HEK293 (cell line): ENCODE measurements around the gene MYL9.

Source experiments
- CTCF ChIA-PET: fragments of 350-600 bp; formaldehyde crosslinking; extraction: SDS; loops from one replicate; lab custom pipeline; 2021; ENCODE audit warnings: antibody characterized with exemption; lab: Yijun Ruan, JAX
- POLR2A ChIA-PET: fragments of 300-600 bp; formaldehyde crosslinking; extraction: SDS; loops from one replicate; lab custom pipeline; 2020; ENCODE audit warnings: antibody characterized with exemption, inconsistent platforms; lab: Yijun Ruan, JAX
- H3K27ac ChIP-seq: fragments of 200-500 bp; sonication (Bioruptor generic); 2 replicates; pipeline ENCODE4 v1.5.1; 2014; ENCODE audit warnings: low read depth, low read length, control low read depth, inconsistent platforms; ENCODE audit errors: extremely low read depth
- H3K36me3 ChIP-seq, 2 experiments: fragments of 200-500 bp in 1 of 2; sonication (Bioruptor generic) in 1 of 2; 1 replicate in 1 of 2; 2 replicates in 1 of 2; pipeline ENCODE4 v1.5.1; 2014 to 2017; ENCODE audit warnings: inconsistent platforms in 2 of 2, low read length in 2 of 2; ENCODE audit not compliant: control insufficient read depth in 2 of 2, insufficient read depth in 1 of 2
- H3K4me1 ChIP-seq: fragments of 200-500 bp; sonication (Bioruptor generic); 2 replicates; pipeline ENCODE4 v1.5.1; 2014; ENCODE audit warnings: mild to moderate bottlenecking, low read length, inconsistent platforms; ENCODE audit not compliant: control insufficient read depth, insufficient read depth
- H3K4me3 ChIP-seq: 2 replicates; pipeline ENCODE4 v1.5.1; 2011; ENCODE audit warnings: low read depth, mild to moderate bottlenecking, control low read depth, low read length, moderate library complexity
- H3K9me3 ChIP-seq: fragments of 200-500 bp; sonication (Bioruptor generic); 2 replicates; pipeline ENCODE4 v1.5.1; 2014; ENCODE audit warnings: low read depth, low read length, inconsistent platforms; ENCODE audit not compliant: control insufficient read depth, insufficient read depth
- CTCF ChIP-seq: fragments of 450-650 bp; formaldehyde crosslinking; IDR thresholded peaks from 2 replicates; pipeline ENCODE4 v1.5.1; 2016; ENCODE audit warnings: missing biosample characterization, missing genetic modification characterization
- KLF1 ChIP-seq: fragments of 450-650 bp; formaldehyde crosslinking; IDR thresholded peaks from 2 replicates; pipeline ENCODE4 v1.5.1; 2016; ENCODE audit warnings: missing biosample characterization, missing genetic modification characterization
- SCRT1 ChIP-seq: fragments of 450-650 bp; formaldehyde crosslinking; IDR thresholded peaks from 2 replicates; pipeline ENCODE4 v1.5.1; 2016; ENCODE audit warnings: missing biosample characterization, missing genetic modification characterization, borderline replicate concordance
- SCRT2 ChIP-seq: fragments of 450-650 bp; formaldehyde crosslinking; IDR thresholded peaks from 2 replicates; pipeline ENCODE4 v1.5.1; 2016; ENCODE audit warnings: missing biosample characterization, missing genetic modification characterization
- ZBTB11 ChIP-seq: fragments of 450-650 bp; formaldehyde crosslinking; conservative IDR thresholded peaks from 2 replicates; pipeline ENCODE4 v1.5.1; 2016; ENCODE audit warnings: low read depth, missing biosample characterization, missing genetic modification characterization
- ZBTB48 ChIP-seq: fragments of 450-650 bp; formaldehyde crosslinking; IDR thresholded peaks from 2 replicates; pipeline ENCODE4 v1.5.1; 2016; ENCODE audit warnings: missing biosample characterization, missing genetic modification characterization
- ZBTB6 ChIP-seq: fragments of 450-650 bp; formaldehyde crosslinking; IDR thresholded peaks from 2 replicates; pipeline ENCODE4 v1.5.1; 2017; ENCODE audit warnings: missing biosample characterization, missing genetic modification characterization
- ZNF26 ChIP-seq: fragments of 450-650 bp; formaldehyde crosslinking; IDR thresholded peaks from 2 replicates; pipeline ENCODE4 v1.5.1; 2016; ENCODE audit warnings: missing biosample characterization, missing genetic modification characterization
- ZNF394 ChIP-seq: fragments of 450-650 bp; formaldehyde crosslinking; IDR thresholded peaks from 2 replicates; pipeline ENCODE4 v1.5.1; 2016; ENCODE audit warnings: missing biosample characterization, missing genetic modification characterization, mild to moderate bottlenecking, moderate library complexity, borderline replicate concordance
- ZNF398 ChIP-seq: fragments of 450-650 bp; formaldehyde crosslinking; IDR thresholded peaks from 2 replicates; pipeline ENCODE4 v1.5.1; 2017; ENCODE audit warnings: missing biosample characterization, missing genetic modification characterization
- ZNF624 ChIP-seq: fragments of 450-650 bp; formaldehyde crosslinking; IDR thresholded peaks from 2 replicates; pipeline ENCODE4 v1.5.1; 2017; ENCODE audit warnings: missing biosample characterization, missing genetic modification characterization
- ZNF654 ChIP-seq: fragments of 450-650 bp; formaldehyde crosslinking; IDR thresholded peaks from 2 replicates; pipeline ENCODE4 v1.5.1; 2016; ENCODE audit warnings: low read depth, missing biosample characterization, missing genetic modification characterization
- ZNF792 ChIP-seq: fragments of 450-650 bp; formaldehyde crosslinking; IDR thresholded peaks from 2 replicates; pipeline ENCODE4 v1.5.1; 2016; ENCODE audit warnings: missing biosample characterization, missing genetic modification characterization
- ZXDB ChIP-seq: fragments of 450-650 bp; formaldehyde crosslinking; IDR thresholded peaks from 2 replicates; pipeline ENCODE4 v1.5.1; 2016; ENCODE audit warnings: missing biosample characterization, missing genetic modification characterization

MYL9 gene

GRCh38 chr20:36541227-36541767 is at the start of gene MYL9:
Gene MYL9, plus strand, starts transcription at chr20:36541519. Its CDS starts 3,366 bp downstream, at chr20:36544885.
- Histone ChIP-seq H3K9me3 (no peaks in the 10 kb centered on the region), H3K4me3 (no peak within 1 kb of the TSS), H3K4me1 (no peaks in the 10 kb centered on the region; the same call in 1 of the 2 replicates), H3K36me3 (no peaks in the 10 kb centered on the region), H3K27ac (no peak within 1 kb of the TSS)
- CTCF ChIA-PET, result interaction anchor here (0.6 to 1.0 kb wide), 2 partner anchors 20 to 64 kb away, joined by 3 to 4 read pairs; no protein-coding TSS in a partner anchor
- no peak for TF ChIP-seq ZNF26 (tag by site-specific recombination)
- no peak for TF ChIP-seq KLF1 (tag by site-specific recombination)
- TF ChIP-seq ZNF624 (tag by site-specific recombination), result no peak
- TF ChIP-seq ZNF792 (tag by site-specific recombination), result no peak
- TF ChIP-seq ZXDB (tag by site-specific recombination), result no peak
- TF ChIP-seq ZBTB11 (tag by site-specific recombination), result no peak
- TF ChIP-seq ZBTB6 (tag by site-specific recombination), result no peak
- no peak for TF ChIP-seq ZNF394
- POLR2A ChIA-PET, result interaction anchor here (0.6 kb wide), 1 partner anchor 43 kb away, joined by 3 read pairs; no protein-coding TSS in a partner anchor

- H3K4me1 ChIP-seq, result no peaks in the 10 kb centered on the region
- no peak for TF ChIP-seq ZBTB48 (tag by site-specific recombination)
- TF ChIP-seq, all 188 proteins: peak for 0
- CTCF ChIA-PET, result interaction anchor here (0.8 to 1.8 kb wide), 6 partner anchors 10 to 391 kb away, joined by 3 to 6 read pairs (median 3); no protein-coding TSS in a partner anchor
- Histone ChIP-seq H3K27ac (no peak overlapping the region), H3K4me3 (no peak overlapping the region), H3K36me3 (peaks cover 0 to 10% of the 10 kb centered on the region in 2 experiments; a peak in 1 of 3 replicates), H3K9me3 (no peaks in the 10 kb centered on the region)
- POLR2A ChIA-PET, result interaction anchor here (0.6 to 1.7 kb wide), 2 partner anchors 26 to 353 kb away, joined by 3 to 8 read pairs; no protein-coding TSS in a partner anchor
Measured at GRCh38 chr20:36491901-36492617, 49.3 kb upstream of the MYL9 start.

- ChIA-PET POLR2A (no interaction called here), CTCF (interaction anchor here (0.5 to 1.8 kb wide), 7 partner anchors 8 to 489 kb away, joined by 3 to 6 read pairs (median 3); no protein-coding TSS in a partner anchor)
- Histone ChIP-seq H3K27ac (no peak overlapping the region), H3K4me1 (no peaks in the 10 kb centered on the region), H3K9me3 (no peaks in the 10 kb centered on the region), H3K36me3 (peaks cover 0 to 21% of the 10 kb centered on the region in 2 experiments; a peak in 1 of 3 replicates), H3K4me3 (no peak overlapping the region)
- TF ChIP-seq KLF1 (tag by site-specific recombination), result 0 out of 2 replicates have a peak, but pooled peaks have one; percentile 7
- TF ChIP-seq SCRT1 (tag by site-specific recombination), result peak; percentile 57; the same call in 1 of the 2 replicates
- TF ChIP-seq ZNF398, result no peak
- peak; percentile 37 for TF ChIP-seq ZNF654 (tag by site-specific recombination)
- 0 out of 2 replicates have a peak, but pooled peaks have one; percentile 41 for TF ChIP-seq CTCF
- TF ChIP-seq SCRT2 (tag by site-specific recombination), result peak; percentile 45; the same call in 1 of the 2 replicates
- TF ChIP-seq ZNF624 (tag by site-specific recombination), result no peak
Measured at GRCh38 chr20:36493051-36493800, 48.1 kb upstream of the MYL9 start.
